CD4-positive, alpha-beta T cell treated with Interleukin-10 for 1 hour (primary cell): ENCODE measurements around the gene POR.

ENCODE experiments used
- DNase-seq: peaks from one replicate; pipeline ENCODE4 v3.0.0-alpha.2; 2020

The POR gene

DNA sequence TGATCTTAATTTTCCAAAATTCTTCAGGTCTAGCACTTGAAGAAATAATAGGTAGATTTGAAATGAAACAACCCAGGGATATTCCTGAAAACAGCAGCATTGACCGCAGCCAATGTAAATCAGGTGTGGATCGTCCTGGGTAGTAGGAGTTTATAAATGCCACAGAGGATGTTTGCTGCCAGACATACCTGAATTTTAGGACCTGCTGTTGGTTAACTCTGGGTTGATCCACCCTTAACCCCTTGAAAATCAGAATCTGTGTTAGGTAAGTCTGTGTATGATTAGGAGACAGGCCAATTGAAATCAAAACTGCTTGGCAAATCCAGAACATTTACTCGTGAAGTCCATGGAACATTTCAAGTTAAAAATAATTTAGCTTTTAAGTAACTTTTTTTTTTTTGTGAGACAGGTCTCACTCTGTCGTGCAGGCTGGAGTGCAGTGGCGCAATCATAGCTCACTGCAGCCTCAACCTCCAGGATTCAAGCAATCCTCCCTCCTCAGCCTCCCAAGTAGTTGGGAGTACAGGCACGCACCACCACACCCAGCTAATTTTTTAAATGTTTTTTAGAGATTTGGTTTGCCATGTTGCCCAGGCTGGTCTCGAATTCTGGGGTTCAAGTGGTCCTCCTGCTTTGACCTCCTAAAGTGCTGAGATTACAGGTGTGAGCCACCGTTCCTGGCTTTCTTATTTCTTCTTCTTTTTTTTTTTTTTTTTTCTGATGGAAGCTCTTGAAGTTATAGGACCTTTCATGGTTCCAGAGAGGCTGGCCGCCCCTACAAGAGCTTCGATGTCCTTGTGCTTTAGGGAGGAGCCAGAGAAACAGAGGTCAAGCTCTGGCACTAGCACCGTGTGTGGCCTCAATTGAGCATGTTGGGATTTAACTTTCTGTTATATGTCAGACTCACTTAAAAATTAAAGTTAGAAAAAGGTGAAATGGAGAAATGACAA lies 2.0 kb downstream of the POR start:
- DNase-seq = no peak

DNA sequence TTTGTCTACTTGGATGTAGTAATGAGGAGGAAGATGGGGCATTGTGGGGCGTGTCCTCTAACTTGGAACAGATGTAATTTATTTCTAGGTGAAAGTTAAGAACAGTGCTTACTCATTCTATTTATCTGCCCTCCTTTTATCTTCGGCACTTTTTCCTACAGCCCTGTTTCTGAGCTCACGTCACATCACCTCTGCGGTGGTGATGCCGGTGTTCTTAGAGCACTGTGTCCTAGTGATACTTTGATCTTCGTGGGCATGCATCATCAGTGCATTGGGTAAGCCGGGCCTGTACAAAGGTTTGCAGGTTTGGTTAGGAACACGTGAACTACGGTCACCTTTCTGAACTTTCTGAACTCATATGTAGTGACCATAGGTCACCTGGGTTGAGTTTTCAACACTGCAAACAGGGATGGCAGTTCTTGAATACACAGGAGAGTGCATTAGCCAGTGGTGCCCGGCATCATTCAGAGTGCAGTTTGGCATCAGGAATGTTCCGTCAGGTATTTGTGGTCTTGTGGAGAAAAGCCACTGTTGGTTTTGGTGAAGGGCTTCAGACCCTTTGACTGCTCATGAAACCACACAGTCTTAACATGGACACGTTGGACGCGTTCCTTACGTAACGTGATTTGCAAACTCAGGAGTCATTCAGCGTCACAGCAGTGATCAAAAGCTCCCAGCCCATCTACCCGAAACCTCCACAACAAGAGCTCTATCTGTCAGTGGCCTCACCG lies 5.6 kb downstream of the POR start:
- no peak for DNase-seq

DNA sequence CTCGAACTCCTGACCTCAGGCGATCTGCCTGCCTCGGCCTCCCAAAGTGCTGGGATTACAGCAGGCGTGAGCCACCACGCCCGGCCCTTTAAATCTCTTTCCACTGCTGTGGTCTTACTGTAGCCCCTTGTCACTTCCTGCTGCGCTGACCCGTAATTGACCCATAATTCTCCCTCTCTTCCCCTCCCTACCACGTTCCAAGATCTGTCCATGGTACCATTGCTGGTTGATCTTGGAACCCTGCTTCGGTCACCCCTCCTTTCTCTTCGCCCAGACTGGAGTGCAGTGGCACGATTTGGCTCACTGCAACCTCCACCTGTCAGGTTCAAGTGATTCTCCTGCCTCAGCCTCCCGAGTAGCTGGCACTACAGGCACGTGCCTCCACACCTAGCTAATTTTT lies 6.5 kb downstream of the POR start:
- DNase-seq = no peak

DNA sequence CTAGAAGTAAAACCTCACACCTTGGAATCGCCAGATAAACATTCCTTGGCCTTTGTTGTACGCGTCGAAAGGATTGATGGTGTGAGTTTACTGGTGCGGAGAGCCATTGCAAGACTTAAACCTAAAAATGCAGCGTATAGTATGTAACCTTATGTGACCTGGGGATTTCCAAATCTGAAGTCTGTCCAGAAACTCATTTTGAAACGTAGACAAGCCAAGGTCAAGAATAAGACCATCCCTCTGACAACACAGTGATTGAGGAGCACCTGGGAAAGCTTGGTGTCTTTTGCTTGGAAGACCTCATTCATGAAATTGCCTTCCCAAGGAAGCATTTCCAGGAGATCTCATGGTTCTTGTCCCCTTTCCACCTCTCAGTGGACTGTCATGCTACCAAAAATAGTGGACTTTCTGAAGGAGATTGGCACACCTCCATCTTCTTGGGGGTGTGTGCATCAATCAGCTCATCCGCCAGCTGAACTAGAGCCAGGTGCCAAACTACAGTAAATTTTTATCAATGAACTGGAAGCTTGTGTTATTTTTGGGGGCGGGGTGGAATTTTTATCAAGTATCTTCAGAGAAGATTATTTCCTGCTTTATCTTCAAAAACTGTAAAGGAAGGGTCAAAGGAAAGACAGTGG lies 8.1 kb downstream of the POR start:
- no peak for DNase-seq

DNA sequence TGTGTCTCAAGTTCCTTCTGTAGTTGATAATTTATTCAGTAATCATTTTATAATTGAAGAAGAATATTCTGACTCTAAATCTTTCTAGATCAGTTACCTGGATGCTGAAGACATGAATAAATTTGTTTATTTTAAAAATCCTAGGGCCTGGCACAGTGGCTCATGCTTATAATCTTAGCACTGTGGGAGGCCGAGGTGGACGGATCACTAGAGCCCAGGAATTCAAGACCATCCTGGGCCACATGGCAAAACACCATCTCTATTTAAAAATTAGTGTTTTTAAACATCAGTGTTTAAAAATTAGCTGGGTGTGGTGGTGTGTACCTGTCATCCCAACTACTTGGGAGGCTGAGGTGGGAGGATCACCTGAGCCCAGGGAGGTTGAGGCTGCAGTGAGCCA lies 9.3 kb downstream of the POR start:
- no peak for DNase-seq

DNA sequence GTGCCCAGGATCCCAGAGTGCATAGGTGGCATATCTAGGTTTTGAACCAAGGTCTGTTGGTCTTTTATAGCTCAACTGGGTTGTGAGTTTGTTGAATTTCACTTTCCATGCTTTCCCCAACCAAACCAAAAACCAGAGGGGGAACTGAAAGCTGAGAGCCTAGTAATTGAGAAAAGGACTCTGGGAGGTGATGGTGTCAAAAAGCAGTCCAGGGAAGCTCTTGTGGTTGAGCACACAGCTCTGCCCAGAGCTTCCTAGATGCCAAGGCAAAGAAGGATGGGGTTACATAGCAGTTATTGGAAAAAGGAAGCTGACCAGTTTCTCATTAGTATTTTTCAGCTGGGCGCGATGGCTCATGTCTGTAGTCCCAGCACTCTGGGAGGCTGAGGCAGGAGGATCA lies 9.9 kb downstream of the POR start:
- DNase-seq = no peak

DNA sequence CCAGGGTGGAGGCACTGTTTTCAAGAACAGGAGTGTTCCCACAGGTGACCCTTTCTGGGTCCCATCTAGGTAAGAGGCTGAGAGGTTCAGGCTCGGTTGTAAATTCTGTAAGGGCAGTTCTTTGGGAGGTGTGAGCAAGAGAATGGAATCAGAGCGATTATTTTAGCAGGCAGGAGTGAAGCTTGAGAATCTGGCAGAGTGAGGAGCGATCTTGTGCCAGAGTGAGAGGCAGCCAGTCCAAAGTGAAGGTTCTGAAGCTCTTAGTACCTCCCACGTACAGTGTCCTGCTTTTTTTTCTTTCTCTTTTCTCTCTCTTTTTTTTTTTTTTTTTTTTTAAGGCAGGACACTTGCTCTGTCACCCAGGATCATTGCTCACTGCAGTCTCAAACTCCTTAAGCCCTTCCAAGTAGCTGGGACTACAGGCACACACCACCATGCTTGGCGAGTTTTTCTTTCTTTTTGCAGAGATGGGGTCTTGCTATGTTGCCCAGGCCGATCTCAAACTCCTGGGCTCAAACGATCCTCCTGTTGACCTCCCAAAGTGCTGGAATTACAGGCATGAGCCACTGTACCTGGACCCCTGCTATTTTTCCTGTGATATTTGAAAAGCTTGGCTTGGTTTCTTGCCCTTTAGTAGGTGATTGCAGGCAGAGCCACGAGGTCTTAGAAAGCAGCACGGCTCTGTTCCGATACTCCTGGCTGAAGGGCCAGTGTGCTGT lies 10.9 kb downstream of the POR start:
- DNase-seq = no peak

DNA sequence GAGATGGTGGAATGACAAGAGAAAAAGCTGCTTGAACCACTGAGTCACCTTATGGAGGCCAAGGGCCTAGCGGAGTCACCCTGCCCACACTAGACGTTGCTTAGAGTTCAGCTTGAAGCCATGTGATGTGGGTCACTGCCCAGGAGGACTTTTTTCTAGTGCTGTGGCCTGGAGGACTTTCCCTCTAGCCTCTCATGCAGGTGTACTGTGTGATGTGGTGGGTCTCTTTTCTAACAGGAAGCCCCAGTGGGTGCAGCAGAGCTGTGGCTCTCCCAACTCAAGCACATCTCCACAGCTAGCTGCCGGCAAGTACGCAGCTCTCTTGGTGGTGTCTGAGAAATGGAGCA lies 13.6 kb downstream of the POR start:
- peak; percentile 31 for DNase-seq

DNA sequence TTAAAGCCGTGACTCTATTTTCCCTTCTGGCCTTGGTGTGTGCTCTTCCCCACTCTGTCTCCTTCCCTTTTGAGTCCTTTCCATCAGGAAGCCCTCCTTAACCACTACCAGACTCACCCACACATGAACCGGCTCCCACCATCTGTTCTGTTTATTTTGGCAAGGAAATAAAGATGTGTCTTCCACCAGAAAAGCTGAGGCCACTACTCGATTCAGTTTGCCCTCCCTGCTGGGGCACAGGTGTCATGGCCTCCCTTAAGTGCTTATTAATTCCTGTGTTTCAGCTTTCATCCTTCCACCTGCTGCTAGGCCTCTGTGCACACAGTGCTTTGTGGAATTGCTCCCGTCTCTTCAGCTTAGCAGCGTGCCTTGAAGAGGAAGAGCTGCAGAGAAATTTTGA lies 16.7 kb downstream of the POR start:
- no peak for DNase-seq

DNA sequence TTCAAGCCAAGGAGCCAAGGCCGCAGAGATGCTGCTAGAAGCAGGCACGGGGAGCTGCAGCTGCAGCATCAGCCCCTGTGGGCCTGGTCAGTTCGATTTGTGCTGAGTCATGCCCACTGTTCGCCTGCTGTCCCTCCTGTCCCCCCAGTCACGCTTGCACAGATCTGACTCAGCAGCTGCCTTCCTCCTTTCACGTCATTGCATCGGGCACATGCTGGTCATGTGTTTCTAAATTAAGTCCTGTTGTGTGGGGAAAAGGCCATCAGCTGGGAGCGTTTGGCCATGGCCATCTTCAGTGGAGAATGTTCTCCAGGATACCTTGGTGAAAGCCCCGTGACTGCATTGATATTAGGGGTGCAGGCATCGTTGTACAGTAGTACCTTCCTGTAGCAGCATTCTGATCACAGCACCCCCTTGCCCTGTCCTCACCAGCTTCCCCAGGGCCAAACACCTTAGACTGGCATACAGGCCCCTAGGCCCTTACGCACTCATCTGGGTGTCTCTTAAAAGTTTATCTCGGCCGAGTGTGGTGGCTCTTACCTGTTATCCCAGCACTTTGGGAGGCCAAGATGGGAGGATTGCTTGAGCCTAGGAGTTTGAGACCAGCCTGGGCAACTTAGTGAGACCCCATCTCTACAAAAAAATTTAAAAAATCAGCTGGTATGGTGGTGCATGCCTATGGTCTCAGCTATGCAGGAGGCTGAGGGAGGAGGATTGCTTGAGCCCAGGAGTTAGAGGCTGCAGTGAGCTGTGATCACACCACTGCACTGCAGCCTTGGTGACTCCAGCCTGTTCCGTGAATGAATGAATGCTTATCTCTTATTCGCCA lies 23.2 kb downstream of the POR start:
- no peak for DNase-seq

DNA sequence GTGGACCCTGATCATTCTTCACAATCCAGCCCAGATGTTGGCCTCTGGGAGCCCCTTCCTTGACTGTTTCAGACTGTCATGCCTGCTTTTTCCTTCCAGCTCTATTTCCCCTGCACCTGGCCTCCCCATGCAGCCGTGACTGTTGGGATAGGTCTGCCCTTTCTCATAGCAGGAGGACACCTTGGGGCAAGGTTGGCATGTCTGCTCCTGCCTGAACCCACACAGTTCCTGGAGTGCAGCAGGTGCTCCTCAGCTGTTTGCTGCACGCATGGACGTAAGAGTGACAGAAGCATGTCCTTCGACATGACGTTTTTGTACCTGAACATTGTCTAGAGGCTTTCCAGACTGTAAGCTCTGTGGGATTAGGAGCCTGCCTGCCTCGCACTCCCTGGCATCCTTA lies 24.0 kb downstream of the POR start:
- DNase-seq = no peak

DNA sequence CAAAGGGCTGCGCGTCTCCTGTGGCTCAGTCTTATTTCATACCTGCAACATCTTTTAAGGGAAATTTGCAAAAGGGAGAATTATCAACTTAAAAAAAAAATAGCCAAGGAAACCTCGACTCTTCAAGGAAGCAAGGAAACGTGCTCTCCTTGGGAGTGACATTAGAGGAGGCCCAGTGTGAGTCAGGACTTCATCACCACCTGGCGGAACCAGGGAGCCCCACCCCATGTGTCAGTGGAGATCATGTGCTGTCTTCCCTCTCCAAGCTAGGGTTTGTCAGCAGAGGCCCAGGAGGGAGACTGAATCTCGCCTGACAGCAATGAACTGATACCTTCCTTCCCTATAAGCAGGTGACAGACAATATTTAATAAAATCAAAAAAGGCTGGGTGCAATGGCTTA lies 28.9 kb downstream of the POR start:
- no peak for DNase-seq

DNA sequence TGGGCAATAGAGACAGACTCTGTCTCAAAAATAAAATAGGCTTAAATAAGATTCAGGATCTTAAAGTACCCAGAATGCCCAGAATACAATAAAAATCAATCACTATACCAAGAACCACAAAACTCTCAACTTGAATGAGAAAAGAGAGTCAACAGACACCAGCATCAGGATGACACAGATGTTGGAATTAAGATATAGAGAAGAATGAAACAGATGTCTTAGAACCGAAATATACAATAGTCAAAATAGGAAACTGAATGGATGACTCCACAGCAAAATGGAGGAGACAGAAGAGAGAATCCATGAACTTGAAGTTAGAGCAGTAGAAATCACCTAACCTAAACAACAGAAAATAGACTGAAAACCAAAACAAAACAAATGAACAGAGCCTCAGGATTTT lies 29.6 kb downstream of the POR start:
- DNase-seq = no peak

DNA sequence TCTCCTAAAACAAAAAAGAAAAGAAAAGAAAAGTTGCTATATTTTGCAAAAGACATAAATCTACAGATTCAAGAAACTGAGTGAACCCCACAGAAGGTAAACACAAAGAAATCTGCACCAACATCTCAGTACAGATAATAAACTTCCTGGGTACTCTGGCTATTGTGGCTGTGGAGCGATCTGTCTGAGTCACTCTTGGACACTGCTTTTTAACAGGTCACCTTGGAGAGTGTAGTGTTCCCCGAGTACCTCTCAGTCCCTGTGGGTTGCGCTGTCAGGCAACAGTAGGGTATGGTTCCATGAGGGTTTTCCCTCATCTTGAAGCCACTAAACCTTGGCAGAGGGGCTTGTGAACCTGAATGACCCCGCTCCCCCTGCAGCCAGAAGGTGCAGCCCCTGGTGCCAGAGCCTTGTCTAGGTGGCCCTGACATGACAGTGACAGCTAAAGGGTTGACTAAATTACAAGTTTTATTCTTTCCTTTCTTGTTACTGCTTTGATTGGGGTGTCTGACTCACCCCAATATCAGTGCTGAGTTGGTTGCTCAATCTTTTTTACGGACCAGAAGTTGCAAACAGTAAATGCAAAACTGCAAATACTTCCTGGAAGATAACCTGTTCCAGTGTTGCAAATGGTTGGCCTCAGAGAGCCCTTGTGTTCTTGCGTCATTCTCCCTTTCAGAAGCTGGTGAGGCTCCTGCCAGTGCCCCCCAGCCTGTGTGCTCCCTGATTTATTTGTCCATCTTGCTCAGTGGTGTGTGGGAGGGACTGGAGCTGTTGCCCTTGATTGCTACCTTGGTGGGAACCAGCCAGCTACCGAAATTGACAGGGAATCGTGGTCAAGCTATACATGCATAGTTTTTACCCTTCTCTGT lies 30.6 kb downstream of the POR start:
- no peak for DNase-seq

DNA sequence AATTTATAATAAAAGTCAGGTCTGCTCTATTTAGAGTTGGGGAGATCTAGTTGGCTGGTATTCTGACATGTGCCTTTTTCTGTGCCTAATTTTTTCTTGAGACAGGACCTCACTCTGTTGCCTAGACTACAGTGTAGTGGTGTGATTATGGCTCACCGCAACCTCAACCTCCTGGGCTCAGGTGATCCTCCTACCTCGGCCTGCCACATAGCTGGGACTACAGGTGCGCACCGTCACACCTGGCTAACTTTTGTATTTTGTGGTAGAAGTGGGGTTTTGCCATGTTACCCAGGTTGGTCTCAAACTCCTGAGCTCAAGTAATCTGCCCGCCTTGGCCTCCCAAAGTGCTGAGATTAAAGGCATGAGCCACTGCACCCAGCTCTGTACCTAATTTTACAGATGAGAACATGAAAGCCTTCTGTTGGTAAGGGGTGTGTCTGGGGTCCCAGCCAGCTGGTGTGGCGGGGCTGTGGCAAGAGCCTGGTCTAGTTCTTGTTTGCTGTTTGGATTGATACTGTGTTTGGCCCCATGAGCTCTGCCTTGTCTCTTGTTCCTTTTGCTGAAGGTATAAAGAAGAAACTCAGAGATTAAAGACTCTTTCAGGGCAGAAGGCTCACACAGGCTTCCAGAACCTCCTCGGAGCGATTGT lies 31.4 kb downstream of the POR start:
- no peak for DNase-seq

DNA sequence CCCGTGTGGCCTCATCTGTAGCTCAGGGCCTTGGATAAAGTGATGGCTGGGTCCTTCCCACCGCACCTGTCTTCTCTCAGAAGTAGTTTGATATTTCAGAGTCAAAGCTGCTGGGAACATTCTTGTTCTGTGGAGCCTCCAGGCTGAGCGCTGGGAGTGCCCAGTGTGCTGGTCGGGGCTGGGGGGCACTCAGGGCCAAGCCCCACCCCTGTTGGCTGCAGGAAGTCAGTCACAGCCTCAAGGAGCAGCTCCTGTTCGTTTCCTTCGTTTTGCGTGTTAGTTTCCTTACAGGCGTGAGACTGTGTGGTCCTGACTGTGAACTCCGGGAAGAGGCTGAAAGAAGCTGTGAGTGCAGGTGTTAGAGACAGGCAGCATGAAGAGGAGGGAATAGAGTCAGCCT lies 33.2 kb downstream of the POR start:
- no peak for DNase-seq

DNA sequence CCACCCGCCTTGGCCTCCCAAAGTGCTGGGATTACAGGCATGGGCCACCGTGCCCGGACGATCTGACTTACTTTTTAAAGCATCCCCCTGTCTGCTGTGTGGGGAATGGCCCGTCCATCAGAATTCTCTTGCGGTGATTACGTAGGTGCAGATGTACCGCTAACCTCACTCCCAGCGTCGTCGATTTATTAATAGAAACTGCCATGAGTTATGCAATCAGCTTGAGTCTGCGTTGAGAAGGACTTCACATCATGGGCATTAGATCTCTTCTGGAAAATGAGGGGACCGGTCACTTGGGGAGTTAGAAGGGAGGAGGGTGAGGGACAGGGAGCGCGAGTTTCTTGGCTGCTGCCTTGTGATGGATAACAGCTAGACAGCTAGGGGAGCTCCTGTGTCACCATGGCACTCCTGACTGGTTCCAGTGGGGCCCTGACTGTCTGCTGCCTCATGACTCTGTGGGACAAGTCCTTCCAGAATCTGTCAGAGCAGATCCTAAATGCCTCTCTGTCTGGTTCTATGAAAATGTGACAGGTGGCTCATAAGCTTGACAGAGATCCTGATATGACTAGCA lies 35.2 kb downstream of the POR start:
- no peak for DNase-seq

DNA sequence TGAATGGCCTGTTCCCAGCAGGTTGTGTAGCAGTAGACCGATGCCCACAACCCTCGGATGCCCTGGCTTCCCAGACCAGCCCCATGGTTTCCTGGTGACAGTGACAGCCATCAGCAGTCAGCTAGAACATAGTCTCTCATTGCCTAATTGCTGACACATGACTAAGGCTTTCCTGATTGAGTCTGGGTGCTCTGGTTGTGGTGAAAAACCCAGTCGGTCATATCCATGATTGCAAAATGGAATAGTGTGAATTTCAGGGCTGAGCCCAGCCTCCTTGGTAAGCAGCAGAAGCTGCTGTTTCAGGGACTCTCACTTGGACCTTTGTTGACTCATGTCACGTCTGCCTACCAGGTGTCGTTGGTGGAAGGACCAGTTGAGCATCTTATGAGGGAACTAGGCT lies 36.6 kb downstream of the POR start:
- DNase-seq = no peak

DNA sequence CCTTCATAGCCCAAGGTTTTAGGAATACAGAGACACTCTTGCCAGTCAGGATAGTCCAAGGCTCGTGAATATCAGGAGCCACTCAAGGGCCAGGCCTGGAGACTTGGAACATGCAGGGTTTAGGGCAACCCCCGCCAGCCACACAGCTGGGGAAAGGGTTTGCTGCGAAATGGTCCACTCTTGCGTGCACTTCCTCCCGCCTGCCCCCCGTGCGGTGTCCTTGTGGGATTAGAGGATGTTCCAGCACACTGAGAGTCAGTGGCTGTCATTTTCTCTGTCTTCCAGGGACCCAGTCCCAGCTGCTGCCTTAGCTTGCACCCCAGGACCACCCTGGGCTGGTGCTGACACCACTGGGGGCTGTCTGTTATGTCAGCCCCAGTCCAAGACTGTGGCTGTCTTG lies 38.5 kb downstream of the POR start:
- DNase-seq = no peak

DNA sequence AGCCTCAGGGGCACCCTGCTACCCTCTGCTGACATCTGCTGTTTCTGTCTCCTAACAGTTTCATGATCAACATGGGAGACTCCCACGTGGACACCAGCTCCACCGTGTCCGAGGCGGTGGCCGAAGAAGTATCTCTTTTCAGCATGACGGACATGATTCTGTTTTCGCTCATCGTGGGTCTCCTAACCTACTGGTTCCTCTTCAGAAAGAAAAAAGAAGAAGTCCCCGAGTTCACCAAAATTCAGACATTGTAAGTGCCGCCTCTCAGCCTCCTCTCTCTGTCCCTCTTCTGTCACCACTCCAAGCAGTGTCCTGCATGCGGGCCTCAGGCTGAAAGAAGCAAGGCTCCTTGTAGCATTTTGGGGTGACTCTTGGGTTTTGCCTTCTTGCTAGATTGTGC lies 39.0 kb downstream of the POR start:
- no peak for DNase-seq
